HEK293 (cell line): ENCODE results near the gene PRKG1.
A peak's percentile ranks its signal among the peaks of the same experiment; 100 is the strongest.

ENCODE experiments used
- CTCF ChIA-PET: fragments of 350-600 bp; formaldehyde crosslinking; extraction: SDS; loops from one replicate; lab custom pipeline; 2021; ENCODE audit warnings: antibody characterized with exemption; lab: Yijun Ruan, JAX
- POLR2A ChIA-PET: fragments of 300-600 bp; formaldehyde crosslinking; extraction: SDS; loops from one replicate; lab custom pipeline; 2020; ENCODE audit warnings: antibody characterized with exemption, inconsistent platforms; lab: Yijun Ruan, JAX
- H3K27ac ChIP-seq: fragments of 200-500 bp; sonication (Bioruptor generic); 2 replicates; pipeline ENCODE4 v1.5.1; 2014; ENCODE audit warnings: low read depth, low read length, control low read depth, inconsistent platforms; ENCODE audit errors: extremely low read depth
- H3K36me3 ChIP-seq, 2 experiments: fragments of 200-500 bp in 1 of 2; sonication (Bioruptor generic) in 1 of 2; 1 replicate in 1 of 2; 2 replicates in 1 of 2; pipeline ENCODE4 v1.5.1; 2014 to 2017; ENCODE audit warnings: inconsistent platforms in 2 of 2, low read length in 2 of 2; ENCODE audit not compliant: control insufficient read depth in 2 of 2, insufficient read depth in 1 of 2
- H3K4me1 ChIP-seq: fragments of 200-500 bp; sonication (Bioruptor generic); 2 replicates; pipeline ENCODE4 v1.5.1; 2014; ENCODE audit warnings: mild to moderate bottlenecking, low read length, inconsistent platforms; ENCODE audit not compliant: control insufficient read depth, insufficient read depth
- H3K4me3 ChIP-seq: 2 replicates; pipeline ENCODE4 v1.5.1; 2011; ENCODE audit warnings: low read depth, mild to moderate bottlenecking, control low read depth, low read length, moderate library complexity
- H3K9me3 ChIP-seq: fragments of 200-500 bp; sonication (Bioruptor generic); 2 replicates; pipeline ENCODE4 v1.5.1; 2014; ENCODE audit warnings: low read depth, low read length, inconsistent platforms; ENCODE audit not compliant: control insufficient read depth, insufficient read depth
- EGR2 ChIP-seq: fragments of 450-650 bp; formaldehyde crosslinking; IDR thresholded peaks from 2 replicates; pipeline ENCODE4 v1.5.1; 2016; ENCODE audit warnings: low read depth, missing biosample characterization, missing genetic modification characterization
- KLF7 ChIP-seq: fragments of 450-650 bp; formaldehyde crosslinking; IDR thresholded peaks from 2 replicates; pipeline ENCODE4 v1.5.1; 2016; ENCODE audit warnings: missing biosample characterization, missing genetic modification characterization, borderline replicate concordance
- OSR2 ChIP-seq: fragments of 450-650 bp; formaldehyde crosslinking; IDR thresholded peaks from 2 replicates; pipeline ENCODE4 v1.5.1; 2016; ENCODE audit warnings: missing biosample characterization, missing genetic modification characterization
- SCRT1 ChIP-seq: fragments of 450-650 bp; formaldehyde crosslinking; IDR thresholded peaks from 2 replicates; pipeline ENCODE4 v1.5.1; 2016; ENCODE audit warnings: missing biosample characterization, missing genetic modification characterization, borderline replicate concordance
- ZNF114 ChIP-seq: fragments of 450-650 bp; formaldehyde crosslinking; IDR thresholded peaks from 2 replicates; pipeline ENCODE4 v1.5.0; 2017; ENCODE audit warnings: missing biosample characterization, missing genetic modification characterization
- ZNF169 ChIP-seq: fragments of 450-650 bp; formaldehyde crosslinking; IDR thresholded peaks from 2 replicates; pipeline ENCODE4 v1.5.1; 2016; ENCODE audit warnings: missing biosample characterization, missing genetic modification characterization
- ZNF2 ChIP-seq: fragments of 450-650 bp; formaldehyde crosslinking; IDR thresholded peaks from 2 replicates; pipeline ENCODE4 v1.5.1; 2016; ENCODE audit warnings: missing biosample characterization, missing genetic modification characterization
- ZNF341 ChIP-seq: fragments of 450-650 bp; formaldehyde crosslinking; IDR thresholded peaks from 2 replicates; pipeline ENCODE4; 2016; ENCODE audit warnings: low read depth, missing biosample characterization, missing genetic modification characterization
- ZNF473 ChIP-seq: fragments of 450-650 bp; formaldehyde crosslinking; IDR thresholded peaks from 2 replicates; pipeline ENCODE4 v1.5.1; 2017; ENCODE audit warnings: missing biosample characterization, missing genetic modification characterization
- ZNF658 ChIP-seq: fragments of 450-650 bp; formaldehyde crosslinking; IDR thresholded peaks from 2 replicates; pipeline ENCODE4; 2016; ENCODE audit warnings: missing biosample characterization, missing genetic modification characterization
- ZNF660 ChIP-seq: fragments of 450-650 bp; IDR thresholded peaks from 2 replicates; pipeline ENCODE4 v1.5.1; 2018; ENCODE audit warnings: missing biosample characterization, mild to moderate bottlenecking, missing genetic modification characterization
- ZNF843 ChIP-seq: fragments of 450-650 bp; formaldehyde crosslinking; IDR thresholded peaks from 2 replicates; pipeline ENCODE4 v1.5.1; 2016; ENCODE audit warnings: missing biosample characterization, missing genetic modification characterization
- TF ChIP-seq, protein P1 (sequence below): fragments of 450-650 bp; formaldehyde crosslinking; IDR thresholded peaks from 2 replicates; pipeline ENCODE4 v1.5.1; 2016; ENCODE audit warnings: missing biosample characterization, missing genetic modification characterization
- TF ChIP-seq, protein P2 (sequence below): fragments of 450-650 bp; formaldehyde crosslinking; IDR thresholded peaks from 2 replicates; pipeline ENCODE4 v1.5.1; 2016; ENCODE audit warnings: missing biosample characterization, missing genetic modification characterization
- TF ChIP-seq, protein P3 (sequence below): fragments of 450-650 bp; formaldehyde crosslinking; IDR thresholded peaks from 2 replicates; pipeline ENCODE4 v1.5.1; 2016; ENCODE audit warnings: missing biosample characterization, missing genetic modification characterization
- TF ChIP-seq, protein P4 (sequence below): fragments of 450-650 bp; formaldehyde crosslinking; IDR thresholded peaks from 2 replicates; pipeline ENCODE4 v1.5.1; 2017; ENCODE audit warnings: missing biosample characterization, missing genetic modification characterization
- TF ChIP-seq, protein P5 (sequence below): fragments of 450-650 bp; formaldehyde crosslinking; IDR thresholded peaks from 2 replicates; pipeline ENCODE4 v1.5.1; 2016; ENCODE audit warnings: missing biosample characterization, missing genetic modification characterization

The PRKG1 gene

DNA sequence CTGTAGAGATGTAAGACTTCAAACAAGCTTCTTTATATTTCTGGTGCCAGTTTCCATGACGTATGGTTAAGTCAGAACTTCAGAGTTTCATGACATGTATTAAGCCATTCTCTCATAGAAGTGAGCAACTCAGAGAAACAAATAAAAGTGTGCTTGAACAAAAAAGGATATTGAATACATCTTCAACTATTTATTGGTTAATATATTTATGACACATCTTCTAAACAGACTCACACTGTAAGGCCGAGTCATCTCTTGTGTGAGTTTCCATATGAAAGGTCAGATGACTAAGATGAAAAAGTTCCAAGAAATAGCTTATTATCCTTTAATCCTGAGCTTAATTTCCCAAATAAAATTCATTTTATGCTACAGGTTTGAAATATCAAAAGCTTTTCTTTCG lies 730.6 kb downstream of the PRKG1 start:
- CTCF ChIA-PET = interaction anchor here (0.6 kb wide), 1 partner anchor 1481 kb away, joined by 3 read pairs; no protein-coding TSS in a partner anchor
- no peaks in the 10 kb centered on the region for H3K9me3 ChIP-seq
- POLR2A ChIA-PET = no interaction called here
- no peak overlapping the region for H3K4me3 ChIP-seq
- peaks cover 6% of the 10 kb centered on the region; the same call in 1 of the 2 replicates for H3K4me1 ChIP-seq
- no peak overlapping the region for H3K27ac ChIP-seq
- H3K36me3 ChIP-seq = no peaks in the 10 kb centered on the region
- TF ChIP-seq, protein P1, sequence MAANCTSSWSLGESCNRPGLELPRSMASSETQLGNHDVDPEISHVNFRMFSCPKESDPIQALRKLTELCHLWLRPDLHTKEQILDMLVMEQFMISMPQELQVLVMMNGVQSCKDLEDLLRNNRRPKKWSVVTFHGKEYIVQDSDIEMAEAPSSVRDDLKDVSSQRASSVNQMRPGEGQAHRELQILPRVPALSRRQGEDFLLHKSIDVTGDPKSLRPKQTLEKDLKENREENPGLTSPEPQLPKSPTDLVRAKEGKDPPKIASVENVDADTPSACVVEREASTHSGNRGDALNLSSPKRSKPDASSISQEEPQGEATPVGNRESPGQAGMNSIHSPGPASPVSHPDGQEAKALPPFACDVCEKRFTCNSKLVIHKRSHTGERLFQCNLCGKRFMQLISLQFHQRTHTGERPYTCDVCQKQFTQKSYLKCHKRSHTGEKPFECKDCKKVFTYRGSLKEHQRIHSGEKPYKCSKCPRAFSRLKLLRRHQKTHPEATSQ = no peak
- TF ChIP-seq KLF7 (tag by site-specific recombination) (no peak), ZNF660 (no peak), EGR2 (no peak), ZNF169 (no peak), ZNF658 (no peak), ZNF843 (tag by site-specific recombination) (no peak), ZNF2 (no peak)
- TF ChIP-seq, protein P2, sequence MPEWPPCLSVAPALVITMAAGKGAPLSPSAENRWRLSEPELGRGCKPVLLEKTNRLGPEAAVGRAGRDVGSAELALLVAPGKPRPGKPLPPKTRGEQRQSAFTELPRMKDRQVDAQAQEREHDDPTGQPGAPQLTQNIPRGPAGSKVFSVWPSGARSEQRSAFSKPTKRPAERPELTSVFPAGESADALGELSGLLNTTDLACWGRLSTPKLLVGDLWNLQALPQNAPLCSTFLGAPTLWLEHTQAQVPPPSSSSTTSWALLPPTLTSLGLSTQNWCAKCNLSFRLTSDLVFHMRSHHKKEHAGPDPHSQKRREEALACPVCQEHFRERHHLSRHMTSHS = no peak

DNA sequence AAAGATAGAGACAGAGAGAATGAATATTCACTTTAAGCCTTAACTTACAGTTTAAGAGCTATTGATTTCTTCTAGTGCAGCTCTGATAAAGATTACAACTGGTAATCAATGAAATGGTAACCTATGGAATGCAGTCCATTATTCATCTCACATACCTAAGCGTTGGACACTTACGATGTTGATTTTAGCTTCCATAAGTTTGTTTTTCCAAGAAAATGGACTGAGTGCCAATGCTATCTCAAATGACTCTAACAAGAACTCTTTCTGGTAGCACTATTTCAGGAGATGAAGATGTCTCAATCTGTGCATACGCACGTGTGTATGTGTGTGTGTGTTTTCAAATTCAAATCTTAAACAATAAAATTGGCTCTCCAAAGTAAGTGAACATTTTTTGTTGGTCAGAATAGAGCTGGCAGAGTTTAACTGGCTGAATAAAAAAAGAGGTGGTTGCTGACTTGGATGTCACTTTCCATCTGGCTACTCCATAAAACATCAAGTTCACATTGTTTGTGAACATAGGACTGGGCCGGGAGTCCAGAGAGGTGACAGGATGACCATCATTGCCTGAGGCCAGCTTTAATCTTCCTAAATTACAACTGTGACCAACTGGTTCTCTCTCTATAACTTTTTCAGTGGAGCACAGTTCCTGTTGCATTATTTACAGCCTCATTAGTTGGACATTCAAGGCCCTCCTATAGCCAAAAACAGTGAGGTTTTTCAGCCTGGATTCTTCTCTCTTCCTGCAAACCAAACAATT lies 732.0 kb downstream of the PRKG1 start:
- H3K4me1 ChIP-seq = peaks cover 6% of the 10 kb centered on the region; the same call in 1 of the 2 replicates
- TF ChIP-seq OSR2 (tag by site-specific recombination) = 0 out of 2 replicates have a peak, but pooled peaks have one; percentile 17
- TF ChIP-seq, protein P3, sequence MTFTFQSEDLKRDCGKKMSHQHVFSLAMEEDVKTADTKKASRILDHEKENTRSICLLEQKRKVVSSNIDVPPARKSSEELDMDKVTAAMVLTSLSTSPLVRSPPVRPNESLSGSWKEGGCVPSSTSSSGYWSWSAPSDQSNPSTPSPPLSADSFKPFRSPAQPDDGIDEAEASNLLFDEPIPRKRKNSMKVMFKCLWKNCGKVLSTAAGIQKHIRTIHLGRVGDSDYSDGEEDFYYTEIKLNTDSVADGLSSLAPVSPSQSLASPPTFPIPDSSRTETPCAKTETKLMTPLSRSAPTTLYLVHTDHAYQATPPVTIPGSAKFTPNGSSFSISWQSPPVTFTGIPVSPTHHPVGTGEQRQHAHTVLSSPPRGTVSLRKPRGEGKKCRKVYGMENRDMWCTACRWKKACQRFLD = no peak
- TF ChIP-seq, protein P4, sequence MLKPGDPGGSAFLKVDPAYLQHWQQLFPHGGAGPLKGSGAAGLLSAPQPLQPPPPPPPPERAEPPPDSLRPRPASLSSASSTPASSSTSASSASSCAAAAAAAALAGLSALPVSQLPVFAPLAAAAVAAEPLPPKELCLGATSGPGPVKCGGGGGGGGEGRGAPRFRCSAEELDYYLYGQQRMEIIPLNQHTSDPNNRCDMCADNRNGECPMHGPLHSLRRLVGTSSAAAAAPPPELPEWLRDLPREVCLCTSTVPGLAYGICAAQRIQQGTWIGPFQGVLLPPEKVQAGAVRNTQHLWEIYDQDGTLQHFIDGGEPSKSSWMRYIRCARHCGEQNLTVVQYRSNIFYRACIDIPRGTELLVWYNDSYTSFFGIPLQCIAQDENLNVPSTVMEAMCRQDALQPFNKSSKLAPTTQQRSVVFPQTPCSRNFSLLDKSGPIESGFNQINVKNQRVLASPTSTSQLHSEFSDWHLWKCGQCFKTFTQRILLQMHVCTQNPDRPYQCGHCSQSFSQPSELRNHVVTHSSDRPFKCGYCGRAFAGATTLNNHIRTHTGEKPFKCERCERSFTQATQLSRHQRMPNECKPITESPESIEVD = 0 out of 2 replicates have a peak, but pooled peaks have one; percentile 16
- no peak overlapping the region for H3K27ac ChIP-seq
- no peaks in the 10 kb centered on the region for H3K36me3 ChIP-seq
- POLR2A ChIA-PET = no interaction called here
- CTCF ChIA-PET = no interaction called here
- no peaks in the 10 kb centered on the region for H3K9me3 ChIP-seq
- no peak overlapping the region for H3K4me3 ChIP-seq

DNA sequence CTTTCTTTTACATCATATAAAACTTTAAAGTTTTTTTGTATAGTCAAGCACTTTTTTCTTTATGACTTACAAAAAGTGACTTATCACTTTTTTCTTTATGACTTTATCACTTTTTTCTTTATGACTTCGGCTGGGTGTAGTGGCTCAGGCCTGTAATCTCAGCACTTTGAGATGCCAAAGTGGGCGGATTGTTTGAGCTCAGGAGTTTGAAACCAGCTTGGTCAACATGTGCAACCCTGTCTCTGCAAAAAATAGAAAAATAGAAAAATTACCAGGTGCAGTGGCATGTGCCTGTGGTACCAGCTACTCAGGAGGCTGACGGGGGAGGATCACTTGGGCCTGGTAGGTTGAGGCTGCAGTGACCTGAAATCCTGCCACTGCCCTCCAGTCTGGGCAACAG lies 733.9 kb downstream of the PRKG1 start:
- no peak overlapping the region for H3K4me3 ChIP-seq
- POLR2A ChIA-PET = no interaction called here
- H3K9me3 ChIP-seq = no peaks in the 10 kb centered on the region
- H3K36me3 ChIP-seq = no peaks in the 10 kb centered on the region
- TF ChIP-seq, protein P5, sequence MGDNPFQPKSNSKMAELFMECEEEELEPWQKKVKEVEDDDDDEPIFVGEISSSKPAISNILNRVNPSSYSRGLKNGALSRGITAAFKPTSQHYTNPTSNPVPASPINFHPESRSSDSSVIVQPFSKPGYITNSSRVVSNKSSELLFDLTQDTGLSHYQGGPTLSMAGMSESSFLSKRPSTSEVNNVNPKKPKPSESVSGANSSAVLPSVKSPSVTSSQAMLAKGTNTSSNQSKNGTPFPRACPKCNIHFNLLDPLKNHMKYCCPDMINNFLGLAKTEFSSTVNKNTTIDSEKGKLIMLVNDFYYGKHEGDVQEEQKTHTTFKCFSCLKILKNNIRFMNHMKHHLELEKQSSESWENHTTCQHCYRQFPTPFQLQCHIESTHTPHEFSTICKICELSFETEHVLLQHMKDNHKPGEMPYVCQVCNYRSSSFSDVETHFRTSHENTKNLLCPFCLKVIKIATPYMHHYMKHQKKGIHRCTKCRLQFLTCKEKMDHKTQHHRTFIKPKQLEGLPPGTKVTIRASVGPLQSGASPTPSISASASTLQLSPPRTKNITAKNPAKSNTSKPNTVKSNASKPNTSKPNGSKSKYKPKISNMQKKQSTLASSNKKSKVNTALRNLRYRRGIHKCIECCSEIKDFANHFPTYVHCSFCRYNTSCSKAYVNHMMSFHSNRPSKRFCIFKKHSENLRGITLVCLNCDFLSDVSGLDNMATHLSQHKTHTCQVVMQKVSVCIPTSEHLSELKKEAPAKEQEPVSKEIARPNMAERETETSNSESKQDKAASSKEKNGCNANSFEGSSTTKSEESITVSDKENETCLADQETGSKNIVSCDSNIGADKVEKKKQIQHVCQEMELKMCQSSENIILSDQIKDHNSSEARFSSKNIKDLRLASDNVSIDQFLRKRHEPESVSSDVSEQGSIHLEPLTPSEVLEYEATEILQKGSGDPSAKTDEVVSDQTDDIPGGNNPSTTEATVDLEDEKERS (tag by site-specific recombination) = no peak
- no peak for TF ChIP-seq ZNF341
- TF ChIP-seq ZNF658 = no peak
- TF ChIP-seq SCRT1 (tag by site-specific recombination) = no peak
- TF ChIP-seq ZNF473 (tag by site-specific recombination) = no peak
- TF ChIP-seq ZNF114 (tag by site-specific recombination) = no peak
- TF ChIP-seq, all 188 proteins: peak for 0
- Histone ChIP-seq H3K27ac (no peak overlapping the region), H3K4me1 (peaks cover 6% of the 10 kb centered on the region; the same call in 1 of the 2 replicates)
- CTCF ChIA-PET = interaction anchor here (0.6 kb wide), 1 partner anchor 74 kb away, joined by 4 read pairs; no protein-coding TSS in a partner anchor
